Measurements from ENCODE around the gene BANF2.
"Not testable (repeated sequence)": the region's sequence is repeated elsewhere in the genome, so short reads cannot be mapped to it uniquely, and the experiment has no call there.

The BANF2 gene

DNA sequence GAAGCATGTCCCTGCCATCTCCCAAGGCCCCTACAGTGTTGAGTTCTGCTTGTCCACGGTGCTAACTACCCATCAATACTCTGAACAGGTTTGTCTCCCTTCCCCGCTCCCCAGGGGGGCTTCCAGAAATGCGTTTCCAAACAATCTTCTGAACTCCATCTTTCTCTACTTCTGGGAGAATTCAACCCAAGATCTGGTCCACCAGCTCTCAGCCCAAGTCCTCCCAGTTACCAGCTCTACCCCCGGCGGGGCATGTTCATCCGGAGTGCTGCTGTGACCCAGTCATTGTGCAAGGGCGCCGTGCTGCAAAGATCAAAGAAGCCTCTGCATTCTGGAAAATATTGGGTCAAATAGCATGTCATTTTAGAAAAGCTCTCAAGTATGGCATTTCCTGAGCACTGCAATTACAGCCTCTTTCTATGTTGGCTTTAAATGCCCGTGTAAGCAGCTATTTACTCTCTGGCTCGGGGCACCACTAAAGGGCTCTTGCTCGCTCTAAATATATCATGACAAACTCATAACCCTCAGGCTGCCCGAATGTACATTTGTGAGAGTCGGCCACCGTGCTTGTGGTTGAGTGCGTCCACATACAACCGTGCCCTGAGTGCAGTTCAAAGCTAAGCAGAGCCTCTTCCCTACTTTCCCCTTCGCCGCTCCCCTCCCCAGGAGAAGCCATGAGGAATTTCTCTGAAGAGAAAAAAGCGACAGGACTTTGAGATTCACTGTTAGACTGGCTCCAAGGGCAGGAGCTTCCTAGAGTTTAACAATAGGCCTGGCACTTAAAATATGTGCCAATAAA is 71.6 kb downstream of the BANF2 start:
- TF ChIP-seq, protein P1, sequence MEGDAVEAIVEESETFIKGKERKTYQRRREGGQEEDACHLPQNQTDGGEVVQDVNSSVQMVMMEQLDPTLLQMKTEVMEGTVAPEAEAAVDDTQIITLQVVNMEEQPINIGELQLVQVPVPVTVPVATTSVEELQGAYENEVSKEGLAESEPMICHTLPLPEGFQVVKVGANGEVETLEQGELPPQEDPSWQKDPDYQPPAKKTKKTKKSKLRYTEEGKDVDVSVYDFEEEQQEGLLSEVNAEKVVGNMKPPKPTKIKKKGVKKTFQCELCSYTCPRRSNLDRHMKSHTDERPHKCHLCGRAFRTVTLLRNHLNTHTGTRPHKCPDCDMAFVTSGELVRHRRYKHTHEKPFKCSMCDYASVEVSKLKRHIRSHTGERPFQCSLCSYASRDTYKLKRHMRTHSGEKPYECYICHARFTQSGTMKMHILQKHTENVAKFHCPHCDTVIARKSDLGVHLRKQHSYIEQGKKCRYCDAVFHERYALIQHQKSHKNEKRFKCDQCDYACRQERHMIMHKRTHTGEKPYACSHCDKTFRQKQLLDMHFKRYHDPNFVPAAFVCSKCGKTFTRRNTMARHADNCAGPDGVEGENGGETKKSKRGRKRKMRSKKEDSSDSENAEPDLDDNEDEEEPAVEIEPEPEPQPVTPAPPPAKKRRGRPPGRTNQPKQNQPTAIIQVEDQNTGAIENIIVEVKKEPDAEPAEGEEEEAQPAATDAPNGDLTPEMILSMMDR (conservative IDR thresholded peaks at IDR 0.05; ENCODE audit: low read length), result no peak
- peak; percentile 33 for DNase-seq (ENCODE audit: low read depth)

DNA sequence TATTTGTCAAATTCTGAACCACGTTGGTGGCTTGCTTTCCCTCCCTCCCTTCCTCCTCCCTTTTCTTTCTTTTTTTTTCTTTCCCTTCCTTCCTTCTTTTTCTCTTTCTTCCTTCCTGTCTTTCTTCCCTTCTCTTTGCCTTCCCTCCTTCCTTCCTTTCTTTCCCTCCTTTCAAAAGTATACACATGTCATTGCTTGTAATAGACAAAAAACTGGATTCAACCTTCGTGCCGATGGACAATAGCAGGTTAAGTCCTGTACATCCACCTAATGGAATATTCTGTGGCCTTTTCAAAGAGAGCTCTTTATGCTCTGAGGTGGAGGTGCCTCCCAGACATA is 72.2 kb downstream of the BANF2 start:
- DNase-seq (ENCODE audit: low read depth), result no peak
- TF ChIP-seq, protein P1 (conservative IDR thresholded peaks at IDR 0.05; ENCODE audit: low read length), result no peak
- no peak overlapping the region for H3K4me3 ChIP-seq (ENCODE audit: low read length)

More for the DNA sequence above, 71.6 kb downstream of the BANF2 start:
- no peak overlapping the region for H3K4me3 ChIP-seq (ENCODE audit: low read length)

DNA sequence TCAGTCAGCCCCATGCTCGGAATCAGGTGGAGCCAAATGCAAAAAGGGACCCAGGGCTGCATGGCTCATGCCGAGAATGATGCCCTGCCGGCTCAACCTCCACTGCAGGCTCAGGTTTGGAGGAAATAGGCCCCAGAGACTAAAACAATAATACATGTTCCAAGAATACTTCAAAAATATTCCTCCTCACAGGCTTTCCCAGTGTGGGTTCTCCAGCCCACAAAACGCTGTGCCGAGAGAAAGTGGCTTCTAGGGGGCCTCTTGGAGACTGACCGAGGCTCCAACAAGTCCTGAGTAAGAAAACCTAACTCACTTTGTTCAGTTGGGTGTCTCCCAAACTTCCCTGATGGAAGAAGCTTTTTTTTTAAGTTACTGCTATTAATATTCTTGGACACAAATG is 73.9 kb downstream of the BANF2 start:
- TF ChIP-seq, protein P1 (conservative IDR thresholded peaks at IDR 0.05; ENCODE audit: low read length), result no peak
- DNase-seq (ENCODE audit: low read depth), result no peak
- H3K4me3 ChIP-seq (ENCODE audit: low read length), result no peak overlapping the region

DNA sequence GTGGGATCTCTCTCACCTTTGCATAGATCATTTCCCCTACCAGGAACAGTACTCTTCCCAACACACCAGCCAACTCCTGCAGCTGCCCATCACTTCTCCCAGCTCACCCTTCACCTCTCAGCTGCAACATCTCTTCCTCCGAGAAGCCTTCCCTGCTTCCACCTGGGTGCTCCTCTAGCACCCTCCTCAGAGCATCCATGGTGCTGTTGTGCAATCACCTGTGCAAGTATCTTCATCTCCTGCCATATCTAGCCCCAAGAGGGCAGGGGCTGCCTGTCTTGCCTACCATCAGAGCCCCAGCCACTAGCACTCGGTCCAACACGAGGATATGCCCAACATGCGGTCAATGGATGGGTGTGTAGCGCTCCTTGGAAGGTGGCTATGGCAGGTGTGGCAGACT is 75.8 kb downstream of the BANF2 start:
- no peak overlapping the region for H3K4me3 ChIP-seq (ENCODE audit: low read length)
- TF ChIP-seq, protein P1 (conservative IDR thresholded peaks at IDR 0.05; ENCODE audit: low read length), result no peak
- DNase-seq (ENCODE audit: low read depth), result no peak

DNA sequence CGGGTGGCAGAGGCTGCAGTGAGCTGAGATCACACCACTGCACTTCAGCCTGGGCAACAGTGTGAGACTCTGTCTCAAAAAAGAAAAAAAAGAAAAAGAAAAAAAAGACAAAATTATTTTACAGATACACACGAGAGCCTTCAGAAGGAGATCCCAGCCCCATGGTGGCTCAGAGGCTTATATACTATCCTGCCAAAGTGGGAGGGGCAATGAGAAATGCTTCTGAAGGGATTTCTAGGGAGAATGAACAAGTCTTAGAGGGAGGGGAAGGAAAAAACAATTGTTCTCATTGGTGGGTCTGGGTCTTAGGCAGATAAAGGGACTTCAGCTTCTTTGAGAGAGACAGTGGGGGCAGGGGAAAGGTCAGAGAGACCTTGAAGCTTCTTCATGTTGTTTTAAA is 76.8 kb downstream of the BANF2 start:
- no peak overlapping the region for H3K4me3 ChIP-seq (ENCODE audit: low read length)
- DNase-seq (ENCODE audit: low read depth), result no peak
- TF ChIP-seq, protein P1 (conservative IDR thresholded peaks at IDR 0.05; ENCODE audit: low read length), result no peak

DNA sequence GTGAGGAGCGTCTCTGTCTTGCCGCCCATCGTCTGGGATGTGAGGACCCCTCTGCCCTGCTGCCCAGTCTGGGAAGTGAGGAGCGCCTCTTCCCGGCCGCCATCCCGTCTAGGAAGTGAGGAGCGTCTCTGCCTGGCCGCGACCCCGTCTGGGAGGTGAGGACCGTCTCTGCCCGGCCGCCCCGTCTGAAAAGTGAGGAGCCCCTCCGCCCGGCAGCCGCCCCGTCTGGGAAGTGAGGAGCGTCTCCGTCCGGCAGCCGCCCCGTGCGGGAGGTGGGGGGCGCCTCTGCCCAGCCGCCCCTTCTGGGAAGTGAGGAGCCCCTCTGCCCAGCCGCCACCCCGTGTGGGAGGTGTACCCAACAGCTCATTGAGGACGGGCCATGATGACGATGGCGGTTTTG is 79.2 kb downstream of the BANF2 start:
- not testable (repeated sequence) for H3K4me3 ChIP-seq (ENCODE audit: low read length); DNase-seq (ENCODE audit: low read depth)

DNA sequence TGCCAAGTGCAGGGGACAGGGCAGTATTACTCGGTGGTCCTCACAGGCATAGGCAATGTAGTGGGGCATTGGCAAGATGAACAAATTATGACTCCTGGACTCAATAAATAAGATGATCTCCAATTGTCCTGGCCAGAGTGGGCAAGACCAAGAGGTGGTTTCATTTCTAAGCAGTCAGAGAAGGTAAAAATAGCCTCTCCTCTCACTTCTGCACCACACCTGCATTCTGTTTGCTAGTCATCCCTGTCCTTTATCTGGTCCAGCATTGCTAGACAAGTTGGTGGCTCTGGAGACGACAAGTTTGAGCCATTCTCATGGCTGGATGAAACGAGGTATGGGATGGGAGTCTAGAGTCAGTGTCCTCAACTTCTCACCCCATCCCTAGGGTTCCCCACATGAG is 83.0 kb downstream of the BANF2 start:
- TF ChIP-seq, protein P1 (conservative IDR thresholded peaks at IDR 0.05; ENCODE audit: low read length), result no peak
- DNase-seq (ENCODE audit: low read depth), result no peak
- no peak overlapping the region for H3K4me3 ChIP-seq (ENCODE audit: low read length)

Data from AG10803 (cell line).